Left lobe of liver (tissue), 2 donors: Measurements from ENCODE around the gene STAT6. TPM values are rescaled to one million over a fixed set of nuclear protein-coding genes. Genes with fewer than 3 reads are reported as not detected.
"Not testable (repeated sequence)": the region's sequence is repeated elsewhere in the genome, so short reads cannot be mapped to it uniquely, and the experiment has no call there.

Experiments used
- ATAC-seq: fragments of 200-7000 bp; cut with Tn5 transposase; one replicate; pipeline ENCODE4 v1.9.1; 2020; ENCODE audit warnings: mild to moderate bottlenecking, moderate library complexity
- DNase-seq: peaks from one replicate; pipeline ENCODE4 v3.0.0-alpha.2; 2020; ENCODE audit warnings: low spot score
- total RNA-seq: library from RNA; stranded (reverse); gene quantifications from one replicate; pipeline ENCODE4 v1.2.1, GENCODE V29; 2021
- donor health status: DM: no; HTN: no; CAD: no; lungs with moderate emphysema.
- donor health status: DM: no; HTN: yes; CAD: no.

The STAT6 gene
- total RNA-seq, 1 donor from 2014 or later, result 97.6 TPM

GRCh38 chr12:57058454-57058853 lies 52.7 kb downstream of the STAT6 start:
- DNase-seq, result no peak
- ATAC-seq, result no peak

DNA sequence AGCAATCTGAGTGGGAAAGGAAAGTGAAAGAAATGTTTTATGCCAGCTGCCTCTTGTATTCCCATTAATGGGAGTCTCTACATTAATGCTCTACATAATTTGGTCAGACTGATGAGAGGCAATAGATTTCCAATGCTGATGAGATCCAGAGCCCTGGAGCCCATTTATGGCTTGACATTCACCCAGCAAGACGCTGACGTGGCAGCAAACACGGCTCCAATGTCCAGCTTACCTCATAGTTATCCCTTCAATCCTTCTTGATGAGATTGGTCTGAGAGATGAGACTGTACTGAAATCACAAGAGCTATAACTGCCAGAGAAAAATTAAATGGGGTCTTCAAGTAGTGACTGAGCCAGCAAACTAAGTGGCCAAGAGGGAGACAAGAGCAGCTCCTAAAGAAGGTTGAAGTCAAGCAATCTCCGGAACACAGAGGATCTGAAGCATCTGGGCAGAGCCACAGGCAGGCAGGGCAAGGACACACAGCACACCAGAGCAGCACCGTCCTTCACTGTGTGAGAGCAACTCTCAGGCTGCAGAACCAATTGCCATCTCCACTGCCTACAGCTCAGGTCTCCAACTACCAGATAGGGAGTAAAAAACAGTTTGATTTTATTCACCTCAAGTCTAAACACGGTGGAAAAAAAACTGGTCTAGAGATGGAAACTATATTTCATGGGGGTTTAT lies 54.0 kb downstream of the STAT6 start:
- DNase-seq, result no peak

GRCh38 chr12:57055824-57056223 lies 55.3 kb downstream of the STAT6 start:
- ATAC-seq (no peak), DNase-seq (no peak)

More for the DNA sequence above, 54.0 kb downstream of the STAT6 start:
- no peak for ATAC-seq

- ATAC-seq, DNase-seq: not testable (repeated sequence)
These were observed 57.3 kb downstream of the STAT6 start for GRCh38 chr12:57053901-57054300.

DNA sequence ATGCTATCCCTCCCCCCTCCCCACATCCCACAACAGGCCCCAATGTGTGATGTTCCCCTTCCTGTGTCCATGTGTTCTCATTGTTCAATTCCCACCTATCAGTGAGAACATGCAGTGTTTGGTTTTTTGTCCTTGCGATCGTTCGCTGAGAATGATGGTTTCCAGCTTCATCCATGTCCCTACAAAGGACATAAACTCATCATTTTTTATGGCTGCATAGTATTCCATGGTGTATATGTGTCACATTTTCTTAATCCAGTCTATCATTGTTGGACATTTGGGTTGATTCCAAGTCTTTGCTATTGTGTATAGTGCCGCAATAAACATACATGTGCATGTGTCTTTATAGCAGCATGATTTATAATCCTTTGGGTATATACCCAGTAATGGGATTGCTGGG lies 58.0 kb downstream of the STAT6 start:
- DNase-seq, ATAC-seq: not testable (repeated sequence)

- no peak for ATAC-seq
- no peak for DNase-seq
These were observed 60.2 kb downstream of the STAT6 start for GRCh38 chr12:57051011-57051410.

GRCh38 chr12:57049890-57050289 lies 61.3 kb downstream of the STAT6 start, which contains the start of gene MYO1A:
Gene MYO1A, minus strand, starts transcription at chr12:57050129. Its CDS starts 1,806 bp downstream, at chr12:57048323.
- no peak for DNase-seq
- peak; percentile 74 for ATAC-seq

GRCh38 chr12:57049119-57049446 lies 62.1 kb downstream of the STAT6 start:
- DNase-seq (no peak), ATAC-seq (no peak)

GRCh38 chr12:57048423-57049118 lies 62.6 kb downstream of the STAT6 start:
- no peak for DNase-seq
- ATAC-seq, result no peak

- ATAC-seq (no peak), DNase-seq (no peak)
These were observed 63.2 kb downstream of the STAT6 start for GRCh38 chr12:57047981-57048380.

DNA sequence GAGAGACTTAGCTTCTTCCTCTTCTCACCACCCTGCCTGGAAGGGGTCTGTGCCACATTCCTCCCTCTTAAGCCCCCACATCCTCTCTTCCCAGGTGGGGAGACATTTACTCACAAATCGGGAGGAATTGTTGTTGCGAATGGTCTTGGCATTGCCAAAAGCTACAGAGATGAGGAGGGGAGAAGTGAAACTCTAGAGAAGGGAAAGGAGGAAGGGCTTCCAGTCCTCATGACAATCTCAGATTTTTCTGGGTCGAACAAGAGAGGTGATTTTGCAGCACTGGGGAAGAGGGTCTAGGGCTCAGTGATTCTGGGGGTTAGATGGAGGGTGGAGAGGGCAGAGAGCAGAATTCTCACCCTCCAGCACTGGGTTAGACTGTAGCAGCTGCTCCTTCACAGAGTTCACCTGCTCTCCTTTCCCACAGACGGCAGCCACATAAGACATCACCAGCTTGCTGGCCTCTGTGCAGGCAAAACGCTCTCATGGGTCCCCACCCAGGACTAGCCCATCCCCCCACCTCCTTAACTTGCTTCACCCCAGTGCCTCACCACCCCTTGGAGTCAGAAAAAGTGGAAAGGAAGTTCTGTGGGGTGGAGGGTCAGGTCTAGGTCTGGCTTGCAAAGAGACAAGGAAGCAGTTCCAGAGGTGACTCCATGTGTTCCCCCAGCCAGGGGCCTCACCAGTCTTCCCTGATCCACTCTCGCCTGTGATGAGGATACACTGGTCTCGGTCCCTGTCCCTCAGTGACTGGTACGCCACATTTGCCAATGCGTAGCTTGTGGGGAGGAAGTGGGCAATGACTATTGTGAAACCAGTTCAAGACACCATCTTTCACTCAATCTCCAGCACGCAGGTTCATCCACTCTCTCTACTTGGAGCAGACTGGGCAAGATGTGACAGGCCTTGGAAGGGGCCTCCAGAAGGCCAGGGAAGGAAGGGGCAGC lies 63.9 kb downstream of the STAT6 start:
- ATAC-seq (peak; percentile 31), DNase-seq (no peak)

GRCh38 chr12:57046086-57046791 lies 64.9 kb downstream of the STAT6 start:
- ATAC-seq, result no peak

More at GRCh38 chr12:57046086-57046791, 64.9 kb downstream of the STAT6 start:
- no peak for DNase-seq

Other genes with a start within 250 kb of the STAT6 start
- gene SDR9C7, start 177.0 kb downstream of the STAT6 start, total RNA-seq, result not detected
- 162 TPM for gene RDH16, start 153.8 kb downstream of the STAT6 start, total RNA-seq
- gene ZBTB39, start 104.8 kb downstream of the STAT6 start, total RNA-seq, result 3.5 TPM
- not detected for gene TAC3, start 94.8 kb downstream of the STAT6 start, total RNA-seq
- gene MYO1A, start 61.2 kb downstream of the STAT6 start, total RNA-seq, result 0.28 TPM
- gene NEMP1, start 32.6 kb downstream of the STAT6 start, total RNA-seq, result 5.3 TPM
- 12.9 TPM for gene NAB2, start 22.2 kb downstream of the STAT6 start, total RNA-seq
- gene LRP1, start 17.1 kb upstream of the STAT6 start, total RNA-seq, result 370 TPM
- gene LRP1-AS, start 36.3 kb upstream of the STAT6 start, total RNA-seq, result not detected
- 0.13 TPM for gene NXPH4, start 105.4 kb upstream of the STAT6 start, total RNA-seq
- gene SHMT2, start 118.3 kb upstream of the STAT6 start, total RNA-seq, result 242 TPM
- gene STAC3, start 139.8 kb upstream of the STAT6 start, total RNA-seq, result 2.3 TPM